Measurements from ENCODE around the gene TRUB2.

DNA sequence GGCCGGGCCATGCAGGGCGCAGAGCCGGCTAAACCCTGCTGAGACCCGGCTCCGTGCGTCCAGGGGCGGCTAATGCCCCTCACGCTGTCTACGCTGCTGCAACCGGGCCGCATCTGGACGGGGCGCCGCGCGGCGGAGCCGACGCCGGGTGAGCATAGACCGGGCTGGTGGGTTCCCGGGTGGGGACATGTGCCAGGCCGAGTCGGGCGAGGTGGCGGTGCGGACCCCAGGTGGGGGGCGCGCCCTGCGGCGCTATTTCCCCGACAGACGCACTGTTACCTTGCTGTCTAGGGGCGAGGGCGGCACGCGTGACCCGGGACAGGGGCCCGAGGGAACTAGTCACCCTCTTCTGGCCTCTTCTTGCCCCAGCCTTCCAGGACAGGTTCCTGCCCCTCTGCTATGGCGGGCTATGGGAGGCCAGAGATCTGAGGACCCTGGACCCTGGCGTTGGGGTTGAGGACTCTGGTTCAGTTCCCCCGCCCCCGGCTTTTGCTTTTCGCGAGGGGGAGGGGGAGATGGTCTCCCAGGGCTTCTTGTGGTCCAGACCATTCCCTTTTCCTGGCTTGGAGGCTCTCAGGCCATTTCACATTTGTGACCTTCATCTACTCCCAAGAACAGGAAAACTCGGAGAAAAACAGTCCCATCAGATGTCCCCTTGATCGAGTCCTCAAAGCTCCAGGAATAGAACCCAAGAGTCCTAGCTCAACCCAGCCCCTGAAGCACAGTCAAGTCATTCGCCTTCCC lies 18.6 kb upstream of the TRUB2 start:
- TF ChIP-seq CTCF (conservative IDR thresholded peaks at IDR 0.05; ENCODE audit: low read length) = no peak
- TF ChIP-seq EZH2phosphoT487 (IDR thresholded peaks at IDR 0.05; ENCODE audit: borderline replicate concordance, low read depth, low read length) = no peak
